Tibial artery (tissue), 4 donors: ENCODE data around the gene TPGS1.

Source experiments
- DNase-seq, 2 donors: peaks; one replicate each; pipeline ENCODE4 v3.0.0-alpha.2; 2019
- H3K27ac ChIP-seq, 2 donors: fragments of 200-600 bp; sonication (generic) in 1 of 2; 1 replicate in 1 of 2; 2 replicates in 1 of 2; pipeline ENCODE4 v1.5.1; 2018 to 2019; ENCODE audit warnings: mild to moderate bottlenecking in 1 of 2
- H3K27me3 ChIP-seq, 2 donors: fragments of 200-600 bp; sonication (generic) in 1 of 2; one replicate each; pipeline versions ENCODE4 v1.5.1 to v1.6.0; 2016 to 2019
- H3K36me3 ChIP-seq, 3 donors: fragments of 200-600 bp; sonication (generic) in 2 of 3; one replicate each; pipeline ENCODE4 v1.5.1; 2016 to 2019; ENCODE audit warnings: mild to moderate bottlenecking in 2 of 3
- H3K4me1 ChIP-seq, 4 donors: fragments of 200-600 bp; sonication (generic) in 2 of 4; 1 replicate in 3 of 4; 2 replicates in 1 of 4; pipeline ENCODE4 v1.5.1; 2016 to 2019
- H3K4me3 ChIP-seq, 2 donors: fragments of 200-600 bp; sonication (generic) in 1 of 2; 1 replicate in 1 of 2; 2 replicates in 1 of 2; pipeline ENCODE4 v1.5.1; 2018 to 2019; ENCODE audit warnings: mild to moderate bottlenecking in 2 of 2
- H3K9me3 ChIP-seq, 3 donors: fragments of 200-600 bp; sonication (generic) in 1 of 3; one replicate each; pipeline ENCODE4 v1.5.1; 2016 to 2019
- intact Hi-C: fragments of 100-400 bp; cut with DNase I; formaldehyde crosslinking; loops from one replicate; pipeline ENCODE4 v1.15.0; 2023; ENCODE audit warnings: low total_unique reads
- TF ChIP-seq, protein P1 (sequence below), 2 experiments: fragments of 200-600 bp in 1 of 2; fragments of 450-650 bp in 1 of 2; IDR thresholded peaks; one replicate each; pipeline ENCODE4 v1.5.1; 2017 to 2019; ENCODE audit warnings: antibody characterized with exemption in 2 of 2, mild to moderate bottlenecking in 1 of 2, moderate library complexity in 1 of 2

The TPGS1 gene

DNA sequence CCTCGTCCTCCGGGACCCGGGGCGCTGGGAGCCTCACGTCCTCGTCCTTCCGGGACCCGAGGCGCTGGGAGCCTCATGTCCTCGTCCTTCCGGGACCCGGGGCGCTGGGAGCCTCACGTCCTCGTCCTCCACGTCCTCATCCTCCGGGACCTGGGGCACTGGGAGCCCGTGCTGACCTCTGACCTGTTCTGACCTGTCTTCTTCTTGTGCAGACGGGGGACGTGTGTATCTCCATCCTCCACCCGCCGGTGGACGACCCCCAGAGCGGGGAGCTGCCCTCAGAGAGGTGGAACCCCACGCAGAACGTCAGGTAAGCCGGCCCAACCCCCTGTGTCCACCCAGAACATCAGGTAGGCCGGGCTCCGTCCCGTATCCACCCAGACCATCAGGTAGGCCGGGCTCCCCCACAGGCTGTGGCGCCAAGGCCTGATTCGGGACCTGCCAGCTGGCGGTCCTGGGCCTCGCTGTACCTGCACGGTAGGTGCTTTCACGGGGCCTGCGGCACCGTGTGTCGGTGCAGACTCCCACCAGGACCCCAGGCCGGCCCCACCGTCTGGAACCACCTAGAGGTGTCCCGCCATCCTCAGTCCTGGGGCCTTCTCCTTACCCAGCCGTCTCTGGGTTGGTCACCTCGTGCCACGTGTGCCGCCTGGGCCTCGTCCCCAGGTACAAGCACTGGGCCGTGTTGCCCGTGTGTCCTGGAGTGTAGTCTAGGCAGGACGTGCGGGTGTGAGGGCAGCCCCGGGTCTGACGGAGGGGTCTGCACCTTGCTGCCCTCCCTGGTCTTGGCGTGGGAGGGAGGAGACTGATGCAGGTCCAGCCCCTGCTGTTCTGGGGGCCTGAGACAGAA is 29.0 kb downstream of the TPGS1 start:
- peaks cover 38 to 51% (median 51%) of the 10 kb centered on the region in 3 donors for H3K36me3 ChIP-seq
- no peak overlapping the region for H3K4me3 ChIP-seq
- no peaks in the 10 kb centered on the region for H3K27me3 ChIP-seq
- H3K27ac ChIP-seq, result no peak overlapping the region
- H3K9me3 ChIP-seq, result no peaks in the 10 kb centered on the region
- TF ChIP-seq, protein P1, sequence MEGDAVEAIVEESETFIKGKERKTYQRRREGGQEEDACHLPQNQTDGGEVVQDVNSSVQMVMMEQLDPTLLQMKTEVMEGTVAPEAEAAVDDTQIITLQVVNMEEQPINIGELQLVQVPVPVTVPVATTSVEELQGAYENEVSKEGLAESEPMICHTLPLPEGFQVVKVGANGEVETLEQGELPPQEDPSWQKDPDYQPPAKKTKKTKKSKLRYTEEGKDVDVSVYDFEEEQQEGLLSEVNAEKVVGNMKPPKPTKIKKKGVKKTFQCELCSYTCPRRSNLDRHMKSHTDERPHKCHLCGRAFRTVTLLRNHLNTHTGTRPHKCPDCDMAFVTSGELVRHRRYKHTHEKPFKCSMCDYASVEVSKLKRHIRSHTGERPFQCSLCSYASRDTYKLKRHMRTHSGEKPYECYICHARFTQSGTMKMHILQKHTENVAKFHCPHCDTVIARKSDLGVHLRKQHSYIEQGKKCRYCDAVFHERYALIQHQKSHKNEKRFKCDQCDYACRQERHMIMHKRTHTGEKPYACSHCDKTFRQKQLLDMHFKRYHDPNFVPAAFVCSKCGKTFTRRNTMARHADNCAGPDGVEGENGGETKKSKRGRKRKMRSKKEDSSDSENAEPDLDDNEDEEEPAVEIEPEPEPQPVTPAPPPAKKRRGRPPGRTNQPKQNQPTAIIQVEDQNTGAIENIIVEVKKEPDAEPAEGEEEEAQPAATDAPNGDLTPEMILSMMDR (IDR thresholded peaks at IDR 0.05), result no peak
- DNase-seq, result no peak
- H3K4me1 ChIP-seq, result peaks cover 7 to 40% (median 28%) of the 10 kb centered on the region in 4 donors
- intact Hi-C loops, result no loop called here

GRCh38 chr19:536881-537404 is 29.6 kb downstream of the TPGS1 start:
- intact Hi-C loops, result no loop called here
- H3K36me3 ChIP-seq, result peaks cover 45 to 58% (median 57%) of the 10 kb centered on the region in 3 donors
- DNase-seq, result no peak
- H3K27me3 ChIP-seq, result no peaks in the 10 kb centered on the region
- peaks cover 7 to 40% (median 28%) of the 10 kb centered on the region in 4 donors for H3K4me1 ChIP-seq
- no peak overlapping the region for H3K4me3 ChIP-seq
- TF ChIP-seq, protein P1 (IDR thresholded peaks at IDR 0.05), result no peak
- no peak overlapping the region for H3K27ac ChIP-seq
- H3K9me3 ChIP-seq, result no peaks in the 10 kb centered on the region

DNA sequence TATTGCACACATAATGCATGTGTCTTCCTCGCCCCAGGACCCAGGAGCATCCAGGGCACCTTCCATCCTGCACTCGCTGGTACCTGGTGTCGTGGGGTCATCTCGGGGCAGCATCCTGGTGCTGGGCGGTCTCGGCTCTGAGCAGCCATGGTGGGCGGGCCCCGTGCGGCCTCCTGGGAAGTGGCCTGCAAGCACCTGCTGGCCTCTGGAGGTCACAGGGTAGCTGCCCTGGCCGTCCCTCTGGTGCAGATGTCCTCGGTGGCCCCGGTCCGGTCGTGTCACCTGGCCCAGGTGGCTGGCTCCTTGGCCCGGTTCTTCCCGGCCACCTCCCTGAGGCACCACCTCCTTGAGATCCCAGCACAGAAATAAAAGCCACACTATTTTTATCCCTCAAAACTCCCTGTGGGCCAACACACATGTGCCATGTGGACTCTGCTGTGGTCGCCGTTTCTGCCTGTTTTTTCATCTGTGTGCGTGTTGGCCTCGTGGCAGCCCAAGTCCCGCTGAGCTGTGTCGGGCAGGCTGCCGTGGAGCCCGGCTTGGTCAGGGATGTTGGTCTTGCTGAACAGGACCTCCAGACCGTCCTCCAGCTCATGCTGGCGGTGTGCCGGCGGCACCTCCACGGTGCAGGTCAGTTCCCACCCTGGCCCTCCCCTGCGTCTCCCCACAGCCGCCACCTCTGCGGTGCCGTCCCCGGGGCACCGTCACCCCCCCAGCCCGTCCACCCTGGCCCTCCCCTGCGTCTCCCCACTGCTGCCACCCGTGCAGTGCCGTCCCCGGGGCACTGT is 31.5 kb downstream of the TPGS1 start:
- Histone ChIP-seq H3K27ac (no peak overlapping the region), H3K36me3 (peaks cover 52 to 72% (median 68%) of the 10 kb centered on the region in 3 donors), H3K9me3 (no peaks in the 10 kb centered on the region), H3K4me3 (no peak overlapping the region), H3K4me1 (peaks cover 4 to 30% (median 17%) of the 10 kb centered on the region in 4 donors), H3K27me3 (no peaks in the 10 kb centered on the region)
- intact Hi-C loops, result no loop called here
- TF ChIP-seq, protein P1 (IDR thresholded peaks at IDR 0.05), result no peak
- DNase-seq, result no peak

GRCh38 chr19:539429-540030 is 32.2 kb downstream of the TPGS1 start:
- intact Hi-C loops, result no loop called here

More at GRCh38 chr19:539429-540030, 32.2 kb downstream of the TPGS1 start:
- TF ChIP-seq, protein P1 (IDR thresholded peaks at IDR 0.05), result no peak
- DNase-seq, result no peak
- Histone ChIP-seq H3K36me3 (peaks cover 52 to 72% (median 68%) of the 10 kb centered on the region in 3 donors), H3K27ac (no peak overlapping the region), H3K27me3 (no peaks in the 10 kb centered on the region), H3K4me1 (peaks cover 0 to 23% (median 11%) of the 10 kb centered on the region in 4 donors), H3K9me3 (no peaks in the 10 kb centered on the region), H3K4me3 (no peak overlapping the region)
